Uterus (tissue), 4 donors: Measurements from ENCODE around the gene RBM45. TPM values are rescaled to one million over a fixed set of nuclear protein-coding genes. Genes with fewer than 3 reads are reported as not detected.

Experiments
- DNase-seq, 2 donors: peaks; one replicate each; pipeline ENCODE4 v3.0.0-alpha.2; 2019 to 2020
- H3K27ac ChIP-seq, 2 donors: fragments of 200-600 bp; sonication (generic); 1 replicate in 1 of 2; 2 replicates in 1 of 2; pipeline ENCODE4 v1.5.1; 2016 to 2018
- H3K27me3 ChIP-seq, 2 donors: fragments of 200-600 bp; sonication (generic); one replicate each; pipeline ENCODE4 v1.5.1; 2018 to 2019; ENCODE audit warnings: control low read depth in 1 of 2
- H3K36me3 ChIP-seq, 2 donors: fragments of 200-600 bp; sonication (generic); one replicate each; pipeline ENCODE4 v1.5.1; 2019; ENCODE audit warnings: control low read depth in 1 of 2
- H3K4me1 ChIP-seq, 2 donors: fragments of 200-600 bp; sonication (generic); one replicate each; pipeline ENCODE4 v1.5.1; 2018 to 2019; ENCODE audit warnings: control low read depth in 1 of 2
- H3K4me3 ChIP-seq, 2 donors: fragments of 200-600 bp; sonication (generic); 1 replicate in 1 of 2; 2 replicates in 1 of 2; pipeline ENCODE4 v1.5.1; 2018 to 2019; ENCODE audit warnings: mild to moderate bottlenecking in 1 of 2
- H3K9me3 ChIP-seq, 2 donors: fragments of 200-600 bp; sonication (generic); one replicate each; pipeline ENCODE4 v1.5.1; 2019; ENCODE audit warnings: control low read depth in 1 of 2
- POLR2A ChIP-seq, 2 donors: fragments of 450-650 bp; IDR thresholded peaks; one replicate each; pipeline ENCODE4 v1.6.1; 2016; ENCODE audit warnings: antibody characterized with exemption in 2 of 2, mild to moderate bottlenecking in 1 of 2, moderate library complexity in 1 of 2
- intact Hi-C: fragments of 100-400 bp; cut with DNase I; formaldehyde crosslinking; loops from one replicate; pipeline ENCODE4 v1.15.1; 2023; ENCODE audit warnings: low total_unique reads
- total RNA-seq, 4 donors: library from RNA; depleted of rRNA in 3 of 4; stranded (reverse); fragments of >200 nt in 3 of 4; gene quantifications; one replicate each; pipeline versions ENCODE4 v1.1.0 to v1.2.4, GENCODE V29; 2014 to 2023
- TF ChIP-seq, protein P1 (sequence below), 4 experiments: fragments of 200-600 bp in 2 of 4; fragments of 450-650 bp in 2 of 4; sonication (generic) in 2 of 4; IDR thresholded peaks; one replicate each; pipeline ENCODE4 v1.5.1; 2016 to 2019; ENCODE audit warnings: antibody characterized with exemption in 4 of 4, mild to moderate bottlenecking in 2 of 4, moderate library complexity in 1 of 4
- donor health status: DM: yes; HTN: yes; CAD: no.

RBM45 gene
- total RNA-seq, 4 donors from 2014 or later = 4.7 to 31.9 (median 10.7) TPM

DNA sequence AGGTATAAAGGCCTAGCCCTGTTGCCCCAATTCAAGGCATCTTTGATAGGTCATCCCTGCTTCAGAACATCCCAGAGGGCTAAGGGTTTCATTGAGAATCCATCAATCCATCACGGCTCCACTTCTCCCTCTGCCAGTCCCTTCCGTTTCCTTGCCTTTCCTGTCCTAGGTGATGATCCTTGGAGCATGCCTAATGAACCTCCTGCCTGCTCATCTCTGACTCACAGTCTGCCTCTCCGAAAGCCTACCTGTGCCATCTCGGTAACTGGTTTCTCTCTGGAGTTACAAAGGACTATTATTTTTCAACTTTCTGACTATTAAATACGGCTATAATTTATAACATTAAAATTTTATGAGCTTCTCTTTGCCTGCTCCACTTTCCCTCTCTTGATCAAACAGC is 45.3 kb downstream of the RBM45 start:
- Histone ChIP-seq H3K36me3 (no peaks in the 10 kb centered on the region), H3K4me1 (no peaks in the 10 kb centered on the region), H3K27ac (no peak overlapping the region), H3K9me3 (no peaks in the 10 kb centered on the region), H3K4me3 (no peak overlapping the region), H3K27me3 (no peaks in the 10 kb centered on the region)
- intact Hi-C loops = no loop called here
- DNase-seq = no peak
- no peak for TF ChIP-seq POLR2A (IDR thresholded peaks at IDR 0.05)
- TF ChIP-seq, protein P1, sequence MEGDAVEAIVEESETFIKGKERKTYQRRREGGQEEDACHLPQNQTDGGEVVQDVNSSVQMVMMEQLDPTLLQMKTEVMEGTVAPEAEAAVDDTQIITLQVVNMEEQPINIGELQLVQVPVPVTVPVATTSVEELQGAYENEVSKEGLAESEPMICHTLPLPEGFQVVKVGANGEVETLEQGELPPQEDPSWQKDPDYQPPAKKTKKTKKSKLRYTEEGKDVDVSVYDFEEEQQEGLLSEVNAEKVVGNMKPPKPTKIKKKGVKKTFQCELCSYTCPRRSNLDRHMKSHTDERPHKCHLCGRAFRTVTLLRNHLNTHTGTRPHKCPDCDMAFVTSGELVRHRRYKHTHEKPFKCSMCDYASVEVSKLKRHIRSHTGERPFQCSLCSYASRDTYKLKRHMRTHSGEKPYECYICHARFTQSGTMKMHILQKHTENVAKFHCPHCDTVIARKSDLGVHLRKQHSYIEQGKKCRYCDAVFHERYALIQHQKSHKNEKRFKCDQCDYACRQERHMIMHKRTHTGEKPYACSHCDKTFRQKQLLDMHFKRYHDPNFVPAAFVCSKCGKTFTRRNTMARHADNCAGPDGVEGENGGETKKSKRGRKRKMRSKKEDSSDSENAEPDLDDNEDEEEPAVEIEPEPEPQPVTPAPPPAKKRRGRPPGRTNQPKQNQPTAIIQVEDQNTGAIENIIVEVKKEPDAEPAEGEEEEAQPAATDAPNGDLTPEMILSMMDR (IDR thresholded peaks at IDR 0.05) = no peak

DNA sequence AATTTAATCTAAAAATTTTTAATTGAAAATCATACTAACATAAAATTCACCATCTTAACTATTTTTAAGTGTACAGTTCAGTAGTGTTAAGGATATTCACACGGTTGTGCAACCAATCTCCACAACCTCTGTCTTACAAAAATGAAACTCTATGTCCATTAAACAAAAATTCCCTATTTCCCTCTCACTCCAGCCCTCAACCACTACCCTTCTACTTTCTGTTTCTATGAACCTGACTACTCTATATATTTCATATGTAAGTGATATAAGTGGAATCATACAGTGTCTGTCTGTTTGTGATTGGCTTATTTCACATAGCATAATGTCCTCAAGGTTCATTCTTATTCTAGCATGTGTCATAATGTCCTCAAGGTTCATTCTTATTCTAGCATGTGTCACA is 47.7 kb downstream of the RBM45 start:
- H3K36me3 ChIP-seq = no peaks in the 10 kb centered on the region
- intact Hi-C loops = no loop called here
- no peak overlapping the region for H3K4me3 ChIP-seq
- H3K9me3 ChIP-seq = no peaks in the 10 kb centered on the region
- no peak overlapping the region for H3K27ac ChIP-seq
- no peaks in the 10 kb centered on the region for H3K4me1 ChIP-seq
- H3K27me3 ChIP-seq = no peaks in the 10 kb centered on the region
- no peak for DNase-seq
- no peak for TF ChIP-seq POLR2A (IDR thresholded peaks at IDR 0.05)
- TF ChIP-seq, protein P1 (IDR thresholded peaks at IDR 0.05) = no peak

DNA sequence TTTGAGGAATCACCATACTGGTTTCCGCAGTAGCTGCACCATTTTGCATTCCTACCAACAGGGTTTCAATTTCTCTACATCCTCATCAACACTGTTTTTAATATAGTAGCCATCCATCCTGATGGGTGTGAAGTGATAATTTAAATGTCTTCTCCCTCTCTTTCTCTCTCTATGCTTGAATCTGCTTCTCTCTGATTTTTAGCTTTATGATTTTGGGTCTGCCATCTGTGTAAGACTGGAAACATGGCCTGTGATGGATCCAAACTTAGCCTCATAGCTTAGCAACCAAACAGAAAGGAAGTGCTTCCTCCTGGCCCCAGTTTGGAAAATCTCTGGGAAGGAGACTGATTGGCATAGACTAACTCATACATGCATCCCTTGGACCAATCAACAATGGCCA is 48.4 kb downstream of the RBM45 start:
- H3K9me3 ChIP-seq = no peaks in the 10 kb centered on the region
- no peaks in the 10 kb centered on the region for H3K36me3 ChIP-seq
- no peaks in the 10 kb centered on the region for H3K4me1 ChIP-seq
- no peaks in the 10 kb centered on the region for H3K27me3 ChIP-seq
- TF ChIP-seq, protein P1 (IDR thresholded peaks at IDR 0.05) = no peak
- no peak for TF ChIP-seq POLR2A (IDR thresholded peaks at IDR 0.05)
- no peak overlapping the region for H3K4me3 ChIP-seq
- H3K27ac ChIP-seq = no peak overlapping the region
- no peak for DNase-seq
- intact Hi-C loops = no loop called here

DNA sequence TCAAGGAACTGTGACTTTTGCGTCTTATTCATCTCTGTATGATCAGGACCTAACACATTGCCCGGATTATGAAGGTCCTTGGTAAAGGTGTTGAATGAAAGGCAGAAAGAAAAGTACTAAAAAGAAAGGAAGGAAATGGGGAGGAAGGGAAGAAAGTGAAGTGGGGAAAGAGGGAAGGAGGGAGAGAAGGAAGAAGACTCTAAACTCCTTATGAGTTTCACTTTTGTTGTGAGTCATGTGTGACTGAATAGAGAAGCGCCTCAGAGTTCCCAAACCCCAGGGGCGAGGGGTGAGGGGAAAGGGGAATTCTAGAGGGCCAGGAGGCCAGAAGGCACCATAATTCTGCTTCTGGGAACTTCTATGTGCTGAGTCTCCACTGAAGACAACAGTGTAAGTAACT is 51.2 kb downstream of the RBM45 start:
- Histone ChIP-seq H3K9me3 (no peaks in the 10 kb centered on the region), H3K4me1 (no peaks in the 10 kb centered on the region), H3K36me3 (no peaks in the 10 kb centered on the region), H3K27ac (no peak overlapping the region), H3K4me3 (no peak overlapping the region), H3K27me3 (no peaks in the 10 kb centered on the region)
- TF ChIP-seq POLR2A (IDR thresholded peaks at IDR 0.05) = no peak
- TF ChIP-seq, protein P1 (IDR thresholded peaks at IDR 0.05) = no peak
- intact Hi-C loops = no loop called here
- no peak for DNase-seq

DNA sequence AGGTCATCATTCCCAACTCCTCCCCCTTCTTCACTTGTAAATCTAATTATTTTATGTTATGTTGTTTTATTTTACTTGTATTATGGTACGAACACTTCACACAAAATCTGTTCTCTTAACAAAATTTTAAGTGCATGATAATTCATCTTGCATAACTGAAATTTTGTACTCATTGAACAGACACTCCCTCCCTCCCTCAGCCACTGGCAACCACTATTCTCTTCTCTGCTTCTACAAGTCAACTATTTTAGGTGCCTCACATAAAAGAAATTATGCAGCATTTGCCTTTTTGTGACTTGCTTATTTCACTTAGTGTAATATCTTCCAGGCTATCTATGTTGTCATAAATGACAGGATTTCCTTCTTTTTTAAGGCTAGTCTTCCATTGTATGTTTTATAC is 51.7 kb downstream of the RBM45 start:
- no peaks in the 10 kb centered on the region for H3K9me3 ChIP-seq
- no peak overlapping the region for H3K27ac ChIP-seq
- H3K4me1 ChIP-seq = no peaks in the 10 kb centered on the region
- no peak for DNase-seq
- intact Hi-C loops = no loop called here
- no peaks in the 10 kb centered on the region for H3K36me3 ChIP-seq
- no peaks in the 10 kb centered on the region for H3K27me3 ChIP-seq
- TF ChIP-seq, protein P1 (IDR thresholded peaks at IDR 0.05) = no peak
- no peak for TF ChIP-seq POLR2A (IDR thresholded peaks at IDR 0.05)
- H3K4me3 ChIP-seq = no peak overlapping the region
